HG02571 (cell line): ENCODE data around the gene TFCP2L1.

Source experiments
- ATAC-seq: cut with Tn5 transposase; IDR thresholded peaks from one replicate; pipeline ENCODE4 v1.9.1; 2021; ENCODE audit warnings: mild to moderate bottlenecking, moderate library complexity; ENCODE audit not compliant: unreplicated experiment

Gene TFCP2L1

GRCh38 chr2:121295911-121296650 lies 11.1 kb upstream of the TFCP2L1 start:
- no peak for ATAC-seq

GRCh38 chr2:121294881-121295840 lies 10.2 kb upstream of the TFCP2L1 start:
- no peak for ATAC-seq

- no peak for ATAC-seq
Measured at GRCh38 chr2:121293450-121294325, 8.7 kb upstream of the TFCP2L1 start.

- ATAC-seq = no peak
Measured at GRCh38 chr2:121291251-121291580, 6.2 kb upstream of the TFCP2L1 start.

- no peak for ATAC-seq
Measured at GRCh38 chr2:121289271-121289670, 4.3 kb upstream of the TFCP2L1 start.

GRCh38 chr2:121288454-121289231 lies 3.6 kb upstream of the TFCP2L1 start:
- no peak for ATAC-seq

GRCh38 chr2:121287956-121288355 lies 3.0 kb upstream of the TFCP2L1 start:
- ATAC-seq = no peak

GRCh38 chr2:121287146-121287798 lies 2.3 kb upstream of the TFCP2L1 start:
- ATAC-seq = no peak

- no peak for ATAC-seq
Measured at GRCh38 chr2:121286506-121286905, 1.5 kb upstream of the TFCP2L1 start.

- no peak for ATAC-seq
Measured at GRCh38 chr2:121285926-121286325, 924 bp upstream of the TFCP2L1 start.

GRCh38 chr2:121283670-121284462 lies 1.1 kb downstream of the TFCP2L1 start:
- no peak for ATAC-seq

GRCh38 chr2:121282800-121283385 lies 2.1 kb downstream of the TFCP2L1 start:
- no peak for ATAC-seq

- no peak for ATAC-seq
Measured at GRCh38 chr2:121281694-121282093, 3.3 kb downstream of the TFCP2L1 start.

GRCh38 chr2:121281107-121281506 lies 3.9 kb downstream of the TFCP2L1 start:
- no peak for ATAC-seq

- ATAC-seq = no peak
Measured at GRCh38 chr2:121279476-121280220, 5.4 kb downstream of the TFCP2L1 start.

- ATAC-seq = no peak
Measured at GRCh38 chr2:121276341-121276740, 8.7 kb downstream of the TFCP2L1 start.

GRCh38 chr2:121273116-121273515 lies 11.9 kb downstream of the TFCP2L1 start:
- no peak for ATAC-seq

- ATAC-seq = no peak
Measured at GRCh38 chr2:121272596-121272995, 12.4 kb downstream of the TFCP2L1 start.
